Measurements from ENCODE around the gene SHE.

GRCh38 chr1:154474802-154475201 is 27.4 kb downstream of the SHE start:
- TF ChIP-seq POLR2A (IDR thresholded peaks at IDR 0.05) = no peak
- no peak for TF ChIP-seq CTCF (IDR thresholded peaks at IDR 0.05)

Data from body of pancreas (tissue), 4 donors.